GM12873 (cell line): ENCODE results near the gene WFDC1.

ENCODE experiments used
- TF ChIP-seq, protein P1 (sequence below): IDR thresholded peaks from 2 replicates; pipeline ENCODE4 v1.5.1; 2012; ENCODE audit warnings: low read depth, mild to moderate bottlenecking, moderate library complexity, low read length, control low read depth; ENCODE audit not compliant: insufficient read depth; ENCODE audit errors: missing control alignments

Gene WFDC1

DNA sequence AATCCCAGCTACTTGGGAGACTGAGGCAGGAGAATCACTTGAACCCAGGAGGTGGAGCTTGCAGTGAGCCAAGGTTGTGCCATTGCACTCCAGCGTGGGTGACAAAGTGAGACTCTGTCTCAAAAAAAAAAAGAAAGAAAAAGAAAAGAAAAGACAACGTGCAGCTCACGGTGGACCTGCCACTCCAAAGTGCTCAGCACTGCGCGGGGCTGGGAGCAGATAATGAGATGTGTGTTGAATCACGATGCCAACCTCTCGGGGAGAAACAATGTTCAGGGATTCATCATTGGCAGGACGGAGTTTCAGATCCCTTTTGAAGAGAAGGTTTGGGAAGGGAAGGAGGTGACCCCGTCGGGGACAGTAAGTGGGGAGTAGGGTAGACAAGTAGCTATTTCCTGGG is 19.2 kb downstream of the WFDC1 start:
- TF ChIP-seq, protein P1, sequence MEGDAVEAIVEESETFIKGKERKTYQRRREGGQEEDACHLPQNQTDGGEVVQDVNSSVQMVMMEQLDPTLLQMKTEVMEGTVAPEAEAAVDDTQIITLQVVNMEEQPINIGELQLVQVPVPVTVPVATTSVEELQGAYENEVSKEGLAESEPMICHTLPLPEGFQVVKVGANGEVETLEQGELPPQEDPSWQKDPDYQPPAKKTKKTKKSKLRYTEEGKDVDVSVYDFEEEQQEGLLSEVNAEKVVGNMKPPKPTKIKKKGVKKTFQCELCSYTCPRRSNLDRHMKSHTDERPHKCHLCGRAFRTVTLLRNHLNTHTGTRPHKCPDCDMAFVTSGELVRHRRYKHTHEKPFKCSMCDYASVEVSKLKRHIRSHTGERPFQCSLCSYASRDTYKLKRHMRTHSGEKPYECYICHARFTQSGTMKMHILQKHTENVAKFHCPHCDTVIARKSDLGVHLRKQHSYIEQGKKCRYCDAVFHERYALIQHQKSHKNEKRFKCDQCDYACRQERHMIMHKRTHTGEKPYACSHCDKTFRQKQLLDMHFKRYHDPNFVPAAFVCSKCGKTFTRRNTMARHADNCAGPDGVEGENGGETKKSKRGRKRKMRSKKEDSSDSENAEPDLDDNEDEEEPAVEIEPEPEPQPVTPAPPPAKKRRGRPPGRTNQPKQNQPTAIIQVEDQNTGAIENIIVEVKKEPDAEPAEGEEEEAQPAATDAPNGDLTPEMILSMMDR: no peak

DNA sequence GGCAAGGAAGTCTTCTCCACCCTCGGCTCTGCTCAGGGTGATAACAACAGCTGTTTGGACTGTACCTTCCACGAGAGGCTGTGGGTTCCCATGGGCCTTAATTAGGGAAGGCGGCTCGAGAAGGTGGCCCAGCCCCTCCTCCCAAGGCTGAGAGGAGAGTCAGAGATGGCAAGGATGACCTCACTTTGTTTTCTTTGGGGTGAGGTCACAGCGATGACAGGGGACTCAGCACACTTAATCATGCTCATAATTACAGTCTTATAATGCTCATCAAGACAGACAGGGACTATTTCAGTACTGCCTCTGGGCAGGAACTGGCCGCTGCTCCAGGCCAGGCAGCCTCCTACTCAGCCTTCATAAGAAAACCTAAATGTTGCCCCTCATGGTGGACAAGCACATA is 19.7 kb downstream of the WFDC1 start:
- TF ChIP-seq, protein P1: no peak

DNA sequence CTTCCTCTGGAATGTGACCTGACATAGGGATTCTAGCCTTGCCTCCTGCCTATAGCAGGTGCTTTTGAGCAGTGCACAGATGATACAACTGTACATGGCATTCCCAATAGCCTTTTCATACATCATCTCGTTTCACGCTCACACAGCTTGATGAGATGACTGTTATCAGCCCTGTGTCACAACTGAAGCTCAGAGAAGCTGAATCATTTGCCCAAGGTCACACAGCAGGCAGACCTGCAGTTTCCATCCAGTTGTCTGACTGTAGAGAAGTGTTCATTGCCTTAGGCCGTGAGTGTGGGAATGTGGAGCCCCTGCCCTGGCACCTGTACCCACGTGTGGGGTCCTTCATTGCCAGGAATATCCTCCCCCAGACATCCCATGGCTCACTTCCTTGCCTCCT is 20.1 kb downstream of the WFDC1 start:
- TF ChIP-seq, protein P1: no peak

- TF ChIP-seq, protein P1: no peak
These were observed 20.7 kb downstream of the WFDC1 start for GRCh38 chr16:84315422-84315821.

GRCh38 chr16:84318091-84318975 is 23.7 kb downstream of the WFDC1 start:
- TF ChIP-seq, protein P1: no peak

DNA sequence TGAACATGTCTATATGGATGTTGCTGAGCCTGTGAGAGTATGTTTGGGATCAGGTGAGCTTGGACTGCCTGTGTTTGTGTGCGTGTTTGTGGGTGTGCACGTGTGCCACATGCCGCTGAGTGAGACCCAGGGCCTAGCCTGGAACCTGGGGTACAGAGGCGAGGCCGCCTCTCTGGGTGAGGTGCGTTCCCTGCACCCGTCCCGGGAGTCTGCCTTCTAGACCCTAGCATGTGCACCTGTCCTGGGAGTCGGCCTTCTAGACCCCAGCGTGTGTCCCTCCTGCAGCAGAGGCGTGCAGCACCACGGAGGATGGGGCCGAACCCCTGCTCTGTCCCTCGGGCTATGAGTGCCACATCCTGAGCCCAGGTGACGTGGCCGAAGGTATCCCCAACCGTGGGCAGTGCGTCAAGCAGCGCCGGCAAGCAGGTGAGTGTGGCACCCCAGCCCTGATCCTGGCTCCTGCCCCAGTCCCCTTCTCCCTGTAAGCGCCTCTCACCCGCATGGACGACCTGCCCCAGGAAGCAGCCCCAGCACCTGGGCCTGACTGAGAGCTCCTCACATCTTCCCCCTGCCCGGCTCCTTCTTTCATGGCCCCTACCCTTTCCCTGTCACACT is 24.6 kb downstream of the WFDC1 start:
- TF ChIP-seq, protein P1: no peak

DNA sequence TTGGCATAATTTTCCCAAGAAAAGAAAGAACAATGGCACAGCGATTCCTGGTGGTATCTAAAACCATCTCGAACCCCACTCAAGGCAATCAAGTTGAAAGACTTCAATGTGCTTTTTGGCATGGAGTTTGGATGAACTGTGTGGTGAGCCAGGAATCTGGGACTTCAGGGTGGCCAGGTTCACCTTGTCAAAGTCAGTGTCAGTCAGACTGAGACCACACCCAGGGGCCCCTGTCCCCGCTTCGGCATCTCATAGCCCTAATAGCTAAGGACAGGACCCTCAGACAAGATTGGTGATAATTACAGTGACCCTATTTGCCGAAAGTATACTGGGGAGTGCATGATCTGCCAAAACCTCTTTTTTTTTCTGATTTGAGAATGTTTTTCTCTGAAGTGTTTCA is 25.8 kb downstream of the WFDC1 start:
- TF ChIP-seq, protein P1: no peak
